Astrocyte of the cerebellum (primary cell): Measurements from ENCODE around the gene NAA35.

ENCODE experiments used
- DNase-seq: peaks from one replicate; pipeline ENCODE4 v3.0.0-alpha.2; 2011; ENCODE audit warnings: low read depth
- H3K4me3 ChIP-seq: 2 replicates; pipeline ENCODE4 v1.5.1; 2011; ENCODE audit warnings: mild to moderate bottlenecking, low read depth, low read length, moderate library complexity
- in situ Hi-C: cut with HindIII; loops from 2 replicates; pipeline ENCODE4 v1.10.0; 2017; ENCODE audit warnings: low sequenced_read_pairs
- TF ChIP-seq, protein P1 (sequence below): IDR thresholded peaks from 2 replicates; pipeline ENCODE4 v1.5.1; 2012; ENCODE audit warnings: low read length, low read depth, moderate library complexity, mild to moderate bottlenecking; ENCODE audit errors: missing control alignments

NAA35 gene

GRCh38 chr9:85981369-85981768, 40.4 kb downstream of the NAA35 start:
- TF ChIP-seq, protein P1, sequence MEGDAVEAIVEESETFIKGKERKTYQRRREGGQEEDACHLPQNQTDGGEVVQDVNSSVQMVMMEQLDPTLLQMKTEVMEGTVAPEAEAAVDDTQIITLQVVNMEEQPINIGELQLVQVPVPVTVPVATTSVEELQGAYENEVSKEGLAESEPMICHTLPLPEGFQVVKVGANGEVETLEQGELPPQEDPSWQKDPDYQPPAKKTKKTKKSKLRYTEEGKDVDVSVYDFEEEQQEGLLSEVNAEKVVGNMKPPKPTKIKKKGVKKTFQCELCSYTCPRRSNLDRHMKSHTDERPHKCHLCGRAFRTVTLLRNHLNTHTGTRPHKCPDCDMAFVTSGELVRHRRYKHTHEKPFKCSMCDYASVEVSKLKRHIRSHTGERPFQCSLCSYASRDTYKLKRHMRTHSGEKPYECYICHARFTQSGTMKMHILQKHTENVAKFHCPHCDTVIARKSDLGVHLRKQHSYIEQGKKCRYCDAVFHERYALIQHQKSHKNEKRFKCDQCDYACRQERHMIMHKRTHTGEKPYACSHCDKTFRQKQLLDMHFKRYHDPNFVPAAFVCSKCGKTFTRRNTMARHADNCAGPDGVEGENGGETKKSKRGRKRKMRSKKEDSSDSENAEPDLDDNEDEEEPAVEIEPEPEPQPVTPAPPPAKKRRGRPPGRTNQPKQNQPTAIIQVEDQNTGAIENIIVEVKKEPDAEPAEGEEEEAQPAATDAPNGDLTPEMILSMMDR, result no peak
- DNase-seq, result no peak
- in situ Hi-C loops, result no loop called here
- no peak overlapping the region for H3K4me3 ChIP-seq

DNA sequence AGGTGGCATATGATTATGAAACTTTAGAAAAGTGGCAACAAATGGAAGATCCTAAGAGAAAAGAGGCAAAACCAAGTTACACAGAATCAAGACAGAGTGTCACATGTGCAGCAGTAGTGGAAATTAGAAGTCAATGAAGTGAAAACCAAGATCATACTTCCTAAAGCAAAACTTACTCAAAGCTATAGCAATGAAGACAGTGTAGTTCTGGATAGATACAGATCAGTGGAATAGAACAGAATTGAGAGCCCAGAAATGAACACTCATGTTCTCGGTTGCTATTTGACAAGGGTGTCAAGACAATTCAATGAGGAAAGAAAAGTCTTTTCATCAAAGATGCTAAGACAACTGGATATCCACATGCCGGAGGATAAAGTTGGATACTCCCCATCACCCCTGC, 43.5 kb downstream of the NAA35 start:
- TF ChIP-seq, protein P1, result no peak
- in situ Hi-C loops, result no loop called here

GRCh38 chr9:85987236-85987635, 46.3 kb downstream of the NAA35 start:
- H3K4me3 ChIP-seq, result no peak overlapping the region
- in situ Hi-C loops, result no loop called here
- TF ChIP-seq, protein P1, result no peak
- DNase-seq, result no peak

More for the DNA sequence above, 43.5 kb downstream of the NAA35 start:
- no peak overlapping the region for H3K4me3 ChIP-seq
- no peak for DNase-seq

- H3K4me3 ChIP-seq, result no peak overlapping the region
- TF ChIP-seq, protein P1, result no peak
- no peak for DNase-seq
- in situ Hi-C loops, result no loop called here
These were observed 53.2 kb downstream of the NAA35 start for GRCh38 chr9:85994191-85994590.

DNA sequence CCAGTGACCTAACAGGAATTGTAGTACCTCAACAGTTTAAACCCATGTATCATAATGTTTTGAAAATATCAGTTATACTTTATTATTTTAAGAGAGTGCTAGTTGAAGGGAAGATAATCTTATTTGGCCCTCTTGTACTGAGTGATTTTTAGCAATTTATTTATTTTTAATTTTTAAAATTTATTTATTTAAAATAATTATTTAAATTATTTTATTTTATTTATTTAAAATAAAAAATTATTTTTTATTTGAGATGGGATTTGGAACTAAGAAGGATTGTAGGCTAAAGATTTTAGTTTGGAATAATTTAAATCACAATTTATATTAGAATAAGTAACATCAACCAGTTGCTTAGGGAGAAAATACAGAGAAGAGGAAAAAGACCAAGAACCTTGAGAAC, 54.2 kb downstream of the NAA35 start:
- no peak overlapping the region for H3K4me3 ChIP-seq
- in situ Hi-C loops, result no loop called here
- TF ChIP-seq, protein P1, result no peak
- no peak for DNase-seq

GRCh38 chr9:85995599-85995998, 54.7 kb downstream of the NAA35 start:
- in situ Hi-C loops, result no loop called here
- no peak overlapping the region for H3K4me3 ChIP-seq
- TF ChIP-seq, protein P1, result no peak
- DNase-seq, result no peak
